OCI-LY1 (cell line): Measurements from ENCODE around the gene SH3RF3.

ENCODE experiments used
- H2AFZ ChIP-seq: fragments of 200-600 bp; sonication (generic), shearing (Covaris generic); 2 replicates; pipeline ENCODE4 v1.6.0; 2014; ENCODE audit warnings: antibody characterized with exemption, mild to moderate bottlenecking, low read length
- H3F3A ChIP-seq: fragments of 200-600 bp; sonication (generic), shearing (Covaris generic); 2 replicates; pipeline ENCODE4 v1.6.0; 2014; ENCODE audit warnings: mild to moderate bottlenecking, antibody characterized with exemption, low read length, moderate library complexity; ENCODE audit not compliant: insufficient read depth
- H3K27ac ChIP-seq: fragments of 200-600 bp; sonication (generic); 2 replicates; pipeline ENCODE4 v1.5.1; 2014; ENCODE audit warnings: low read length, mixed run types, mild to moderate bottlenecking, low read depth; ENCODE audit not compliant: poor library complexity, severe bottlenecking
- H3K27me3 ChIP-seq: fragments of 200-600 bp; sonication (generic); 2 replicates; pipeline ENCODE4 v1.6.0; 2014; ENCODE audit warnings: antibody characterized with exemption, mild to moderate bottlenecking, low read length, moderate library complexity; ENCODE audit not compliant: insufficient read depth
- H3K36me3 ChIP-seq: fragments of 200-600 bp; sonication (generic); 2 replicates; pipeline ENCODE4 v1.6.1; 2014; ENCODE audit warnings: mild to moderate bottlenecking, antibody characterized with exemption, low read length, moderate library complexity, mixed read lengths; ENCODE audit not compliant: insufficient read depth
- H3K4me1 ChIP-seq: fragments of 200-600 bp; sonication (generic); 2 replicates; pipeline ENCODE4 v1.5.1; 2014; ENCODE audit warnings: mild to moderate bottlenecking, low read length, moderate library complexity; ENCODE audit not compliant: insufficient read depth, severe bottlenecking
- H3K4me2 ChIP-seq: fragments of 200-600 bp; sonication (generic), shearing (Covaris generic); 2 replicates; pipeline ENCODE4 v1.6.1; 2014; ENCODE audit warnings: low read length
- H3K4me3 ChIP-seq: fragments of 200-600 bp; sonication (generic); 2 replicates; pipeline ENCODE4 v1.5.1; 2014; ENCODE audit warnings: low read length, low read depth, mild to moderate bottlenecking, mixed read lengths; ENCODE audit not compliant: poor library complexity, severe bottlenecking
- H3K79me2 ChIP-seq: fragments of 200-600 bp; shearing (Covaris generic); 2 replicates; pipeline ENCODE4 v1.6.1; 2016; ENCODE audit warnings: mixed run types, low read length, mixed read lengths; ENCODE audit not compliant: insufficient read depth
- H3K9ac ChIP-seq: fragments of 200-600 bp; sonication (generic), shearing (Covaris generic); 2 replicates; pipeline ENCODE4 v1.6.1; 2014; ENCODE audit warnings: mild to moderate bottlenecking, low read length, mixed read lengths
- H3K9me2 ChIP-seq: fragments of 200-600 bp; sonication (generic), shearing (Covaris generic); 2 replicates; pipeline ENCODE4 v1.6.1; 2014; ENCODE audit warnings: low read depth, mild to moderate bottlenecking, low read length, mixed read lengths
- H3K9me3 ChIP-seq: fragments of 200-600 bp; shearing (Covaris generic); 2 replicates; pipeline ENCODE4 v1.6.1; 2014; ENCODE audit warnings: low read length, mixed read lengths
- H4K20me1 ChIP-seq: fragments of 200-600 bp; sonication (generic), shearing (Covaris generic); 2 replicates; pipeline ENCODE4 v1.6.0; 2016; ENCODE audit warnings: mild to moderate bottlenecking, low read length; ENCODE audit not compliant: insufficient read depth
- EZH2 ChIP-seq: fragments of 200-600 bp; sonication (generic), shearing (Covaris generic); IDR thresholded peaks from 2 replicates; pipeline ENCODE4 v1.8.0; 2017; ENCODE audit warnings: borderline replicate concordance, mixed run types, mild to moderate bottlenecking, antibody characterized with exemption, low read length, moderate library complexity, mixed read lengths
- TF ChIP-seq, protein P1 (sequence below): fragments of 200-600 bp; sonication (generic), shearing (Covaris generic); IDR thresholded peaks from 2 replicates; pipeline ENCODE4 v1.5.1; 2017; ENCODE audit warnings: mild to moderate bottlenecking, antibody characterized with exemption, low read length, moderate library complexity, mixed read lengths

SH3RF3 gene

DNA sequence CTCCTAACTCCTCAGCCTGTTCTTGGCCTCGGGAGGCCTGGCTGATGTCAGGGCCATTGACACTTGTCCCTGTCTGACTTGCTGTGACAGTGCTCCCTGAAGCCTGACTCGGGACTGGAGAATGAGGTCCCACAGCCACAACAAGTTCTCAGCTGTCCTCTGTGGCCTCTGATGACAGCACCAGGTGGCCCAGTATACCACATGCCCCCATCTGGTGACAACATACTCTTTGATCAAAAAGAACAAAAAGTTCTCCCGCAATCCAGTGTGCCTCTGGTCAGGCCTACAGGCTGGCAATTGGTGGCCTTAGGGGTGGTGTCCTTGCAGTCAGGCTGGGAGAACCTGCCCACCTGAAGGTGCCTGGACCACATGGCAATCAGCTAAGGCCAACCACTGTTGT, 382.2 kb downstream of the SH3RF3 start:
- Histone ChIP-seq H3K79me2 (no peaks in the 10 kb centered on the region), H3K9ac (no peak overlapping the region), H2AFZ (no peak overlapping the region), H3K9me2 (no peaks in the 10 kb centered on the region), H4K20me1 (no peaks in the 10 kb centered on the region), H3K36me3 (no peaks in the 10 kb centered on the region), H3K27me3 (no peaks in the 10 kb centered on the region), H3F3A (no peaks in the 10 kb centered on the region), H3K27ac (no peak overlapping the region), H3K4me2 (no peak overlapping the region), H3K4me3 (no peak overlapping the region), H3K4me1 (no peaks in the 10 kb centered on the region), H3K9me3 (no peaks in the 10 kb centered on the region)
- TF ChIP-seq EZH2 = no peak
- TF ChIP-seq, protein P1, sequence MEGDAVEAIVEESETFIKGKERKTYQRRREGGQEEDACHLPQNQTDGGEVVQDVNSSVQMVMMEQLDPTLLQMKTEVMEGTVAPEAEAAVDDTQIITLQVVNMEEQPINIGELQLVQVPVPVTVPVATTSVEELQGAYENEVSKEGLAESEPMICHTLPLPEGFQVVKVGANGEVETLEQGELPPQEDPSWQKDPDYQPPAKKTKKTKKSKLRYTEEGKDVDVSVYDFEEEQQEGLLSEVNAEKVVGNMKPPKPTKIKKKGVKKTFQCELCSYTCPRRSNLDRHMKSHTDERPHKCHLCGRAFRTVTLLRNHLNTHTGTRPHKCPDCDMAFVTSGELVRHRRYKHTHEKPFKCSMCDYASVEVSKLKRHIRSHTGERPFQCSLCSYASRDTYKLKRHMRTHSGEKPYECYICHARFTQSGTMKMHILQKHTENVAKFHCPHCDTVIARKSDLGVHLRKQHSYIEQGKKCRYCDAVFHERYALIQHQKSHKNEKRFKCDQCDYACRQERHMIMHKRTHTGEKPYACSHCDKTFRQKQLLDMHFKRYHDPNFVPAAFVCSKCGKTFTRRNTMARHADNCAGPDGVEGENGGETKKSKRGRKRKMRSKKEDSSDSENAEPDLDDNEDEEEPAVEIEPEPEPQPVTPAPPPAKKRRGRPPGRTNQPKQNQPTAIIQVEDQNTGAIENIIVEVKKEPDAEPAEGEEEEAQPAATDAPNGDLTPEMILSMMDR = no peak

DNA sequence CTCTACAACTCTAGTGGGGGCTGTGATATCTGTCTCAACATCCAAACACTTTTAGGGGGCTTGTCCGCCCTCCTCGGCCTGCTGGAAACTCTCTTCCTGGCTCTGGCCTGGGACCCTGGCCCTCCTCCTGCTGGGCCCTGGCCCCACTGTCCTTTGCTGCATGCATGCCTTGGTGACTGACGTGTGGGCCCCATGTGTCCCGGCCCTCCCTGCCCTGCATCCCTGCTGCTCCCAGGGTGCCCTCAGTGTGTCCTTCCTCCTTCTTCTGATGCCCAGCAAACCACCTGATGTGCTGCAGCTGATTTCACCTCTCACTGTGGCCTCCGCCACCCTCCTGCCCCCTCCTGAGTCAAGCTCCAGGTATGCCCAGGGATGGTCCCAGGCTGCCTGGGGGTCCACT, 383.1 kb downstream of the SH3RF3 start:
- Histone ChIP-seq H3K36me3 (no peaks in the 10 kb centered on the region), H3F3A (no peaks in the 10 kb centered on the region), H3K27me3 (no peaks in the 10 kb centered on the region), H3K9ac (no peak overlapping the region), H3K9me3 (no peaks in the 10 kb centered on the region), H3K27ac (no peak overlapping the region), H3K79me2 (no peaks in the 10 kb centered on the region), H2AFZ (no peak overlapping the region), H4K20me1 (no peaks in the 10 kb centered on the region), H3K4me3 (no peak overlapping the region), H3K9me2 (no peaks in the 10 kb centered on the region), H3K4me1 (no peaks in the 10 kb centered on the region), H3K4me2 (no peak overlapping the region)
- TF ChIP-seq EZH2 = no peak
- TF ChIP-seq, protein P1 = no peak

DNA sequence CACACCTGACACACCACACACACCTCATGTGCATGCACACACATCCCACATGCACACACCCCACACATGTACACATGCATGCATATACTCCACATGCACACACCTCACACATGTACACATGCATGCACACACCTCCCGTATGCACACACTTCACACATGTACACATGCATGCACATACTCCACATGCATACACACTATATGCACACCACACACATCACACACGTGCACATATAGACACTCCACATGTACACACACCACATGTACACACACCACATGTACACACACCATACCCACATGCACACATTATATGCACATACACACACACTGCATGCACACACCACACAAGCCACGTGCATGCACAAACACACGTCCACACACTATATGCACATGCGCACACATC, 384.2 kb downstream of the SH3RF3 start:
- Histone ChIP-seq H3K9ac (no peak overlapping the region), H3K4me1 (no peaks in the 10 kb centered on the region), H3K36me3 (no peaks in the 10 kb centered on the region), H3K4me2 (no peak overlapping the region), H2AFZ (no peak overlapping the region), H3K9me3 (no peaks in the 10 kb centered on the region), H3K9me2 (no peaks in the 10 kb centered on the region), H4K20me1 (no peaks in the 10 kb centered on the region), H3K27ac (no peak overlapping the region), H3K27me3 (no peaks in the 10 kb centered on the region), H3K79me2 (no peaks in the 10 kb centered on the region), H3F3A (no peaks in the 10 kb centered on the region), H3K4me3 (no peak overlapping the region)
- TF ChIP-seq, protein P1 = no peak
- no peak for TF ChIP-seq EZH2
